H1 (cell line): ENCODE results near the gene RERE. TPM values are rescaled to one million over a fixed set of nuclear protein-coding genes. Genes with fewer than 3 reads are reported as not detected.

ENCODE experiments used
- CTCF ChIA-PET: fragments of 300-600 bp; sonication (Branson Sonifier 250); formaldehyde crosslinking; loops from one replicate; lab custom pipeline; 2021; ENCODE audit not compliant: partially characterized antibody; lab: Charles Lee
- POLR2A ChIA-PET: fragments of 300-600 bp; sonication (Branson Sonifier 250); formaldehyde crosslinking; loops from one replicate; lab custom pipeline; 2021; ENCODE audit warnings: inconsistent platforms; ENCODE audit not compliant: partially characterized antibody; lab: Charles Lee
- DNase-seq, 2 experiments: peaks; one replicate each; pipeline versions ENCODE4 v3.0.0 to v3.0.0-alpha.2; 2010 to 2022; ENCODE audit warnings: low spot score in 2 of 2, low read depth in 1 of 2, mixed read lengths in 1 of 2
- FAIRE-seq: peaks from 2 replicates; lab custom pipeline; 2011; peaks lifted over from hg19 to GRCh38; lab: Jason Lieb, UNC
- H2AFZ ChIP-seq: 2 replicates; pipeline ENCODE4 v1.8.1; 2012; ENCODE audit warnings: low read length, inconsistent platforms
- H2AK5ac ChIP-seq: 2 replicates; pipeline ENCODE4 v1.6.1; 2013; ENCODE audit warnings: low read depth, low read length
- H2BK120ac ChIP-seq: replicated peaks from 2 replicates; pipeline ENCODE3; 2013; ENCODE audit warnings: low read depth, low read length, inconsistent platforms
- H2BK12ac ChIP-seq: 2 replicates; pipeline ENCODE4 v1.6.1; 2013; ENCODE audit warnings: low read depth, low read length
- H2BK15ac ChIP-seq: 2 replicates; pipeline ENCODE4 v1.6.1; 2013; ENCODE audit warnings: low read length
- H2BK20ac ChIP-seq: 2 replicates; pipeline ENCODE4 v1.6.1; 2013; ENCODE audit warnings: low read length
- H2BK5ac ChIP-seq: 2 replicates; pipeline ENCODE4 v1.6.1; 2013; ENCODE audit warnings: low read depth, low read length
- H3K14ac ChIP-seq: 2 replicates; pipeline ENCODE4 v1.6.1; 2013; ENCODE audit warnings: inconsistent platforms; ENCODE audit not compliant: insufficient read length
- H3K18ac ChIP-seq: 2 replicates; pipeline ENCODE4 v1.6.1; 2013; ENCODE audit warnings: low read length; ENCODE audit errors: extremely low read depth
- H3K23ac ChIP-seq: 2 replicates; pipeline ENCODE4 v1.6.1; 2013; ENCODE audit warnings: inconsistent platforms; ENCODE audit not compliant: insufficient read length
- H3K23me2 ChIP-seq: 2 replicates; pipeline ENCODE4 v1.6.1; 2013; ENCODE audit warnings: low read depth, low read length
- H3K27ac ChIP-seq: 2 replicates; pipeline ENCODE4 v1.6.1; 2011; ENCODE audit warnings: low read depth, low read length, inconsistent platforms
- H3K27me3 ChIP-seq, 4 experiments: replicated peaks in 1 of 4; 1 replicate in 1 of 4; 2 replicates in 3 of 4; pipeline versions ENCODE4 v1.6.1 to v1.8.1; 2011 to 2013; ENCODE audit warnings: low read length in 3 of 4, mild to moderate bottlenecking in 3 of 4, inconsistent platforms in 2 of 4, mixed read lengths in 2 of 4, moderate library complexity in 1 of 4; ENCODE audit not compliant: control insufficient read depth in 3 of 4, insufficient read depth in 3 of 4; ENCODE audit errors: extremely low read depth in 1 of 4
- H3K36me3 ChIP-seq, 4 experiments: 2 replicates each; pipeline versions ENCODE4 v1.6.1 to v1.8.1; 2011 to 2013; ENCODE audit warnings: mild to moderate bottlenecking in 4 of 4, low read length in 3 of 4, moderate library complexity in 2 of 4, control low read depth in 1 of 4, inconsistent platforms in 1 of 4; ENCODE audit not compliant: insufficient read depth in 4 of 4, control insufficient read depth in 2 of 4
- H3K4ac ChIP-seq: replicated peaks from 2 replicates; pipeline ENCODE3; 2013; ENCODE audit warnings: low read length, low read depth, mixed read lengths, inconsistent platforms; ENCODE audit not compliant: insufficient read length
- H3K4me1 ChIP-seq, 4 experiments: replicated peaks in 1 of 4; 1 replicate in 1 of 4; 2 replicates in 3 of 4; pipeline versions ENCODE4 v1.6.1 to v1.8.1; 2011 to 2013; ENCODE audit warnings: low read length in 3 of 4, inconsistent platforms in 2 of 4, mixed read lengths in 1 of 4; ENCODE audit not compliant: insufficient read depth in 4 of 4, control insufficient read depth in 3 of 4
- H3K4me2 ChIP-seq, 2 experiments: 2 replicates each; pipeline versions ENCODE4 v1.6.1 to v1.8.1; 2011 to 2013; ENCODE audit warnings: low read depth in 2 of 2, low read length in 2 of 2, control low read depth in 1 of 2, inconsistent platforms in 1 of 2, mild to moderate bottlenecking in 1 of 2; ENCODE audit not compliant: insufficient read depth in 1 of 2
- H3K4me3 ChIP-seq, 4 experiments: fragments of 200-600, 300-600 bp in 1 of 4; sonication (generic), shearing (Covaris generic), sonication (Bioruptor Twin) in 1 of 4; 2 replicates each; pipeline versions ENCODE4 v1.5.1 to v1.8.1; 2011 to 2016; ENCODE audit warnings: low read length in 4 of 4, low read depth in 3 of 4, control low read depth in 2 of 4, inconsistent platforms in 2 of 4, mild to moderate bottlenecking in 2 of 4, mixed read lengths in 1 of 4, moderate library complexity in 1 of 4; ENCODE audit not compliant: insufficient read depth in 2 of 4; ENCODE audit errors: extremely low read depth in 1 of 4
- H3K56ac ChIP-seq: replicated peaks from 2 replicates; pipeline ENCODE3; 2013; ENCODE audit warnings: low read depth, mild to moderate bottlenecking, mixed read lengths, low read length, inconsistent platforms; ENCODE audit not compliant: insufficient read length
- H3K79me1 ChIP-seq: 2 replicates; pipeline ENCODE4 v1.6.1; 2013; ENCODE audit warnings: low read depth, low read length, control low read depth
- H3K79me2 ChIP-seq, 2 experiments: 2 replicates each; pipeline versions ENCODE4 v1.6.1 to v1.8.1; 2012 to 2013; ENCODE audit warnings: low read length in 2 of 2, mild to moderate bottlenecking in 2 of 2, inconsistent platforms in 1 of 2; ENCODE audit not compliant: insufficient read depth in 2 of 2, control insufficient read depth in 1 of 2
- H3K9ac ChIP-seq, 4 experiments: replicated peaks in 1 of 4; 1 replicate in 1 of 4; 2 replicates in 3 of 4; pipeline versions ENCODE4 v1.6.1 to v1.8.1; 2011 to 2013; ENCODE audit warnings: low read depth in 3 of 4, low read length in 3 of 4, control low read depth in 2 of 4, mild to moderate bottlenecking in 2 of 4, moderate library complexity in 2 of 4, inconsistent platforms in 1 of 4; ENCODE audit errors: extremely low read depth in 1 of 4
- H3K9me3 ChIP-seq, 2 experiments: 2 replicates each; pipeline versions ENCODE4 v1.6.1 to v1.8.1; 2012 to 2013; ENCODE audit warnings: mild to moderate bottlenecking in 2 of 2, moderate library complexity in 2 of 2, control low read depth in 1 of 2, inconsistent platforms in 1 of 2, low read depth in 1 of 2, low read length in 1 of 2, mixed read lengths in 1 of 2; ENCODE audit not compliant: insufficient read depth in 2 of 2
- H4K20me1 ChIP-seq, 2 experiments: replicated peaks in 1 of 2; 2 replicates each; pipeline versions ENCODE3 to v1.8.1; 2011 to 2013; ENCODE audit warnings: inconsistent platforms in 2 of 2, low read length in 2 of 2, mild to moderate bottlenecking in 1 of 2; ENCODE audit not compliant: insufficient read depth in 2 of 2, control insufficient read depth in 1 of 2
- H4K5ac ChIP-seq: 2 replicates; pipeline ENCODE4 v1.6.1; 2013; ENCODE audit warnings: low read length, low read depth, mixed read lengths, inconsistent platforms; ENCODE audit not compliant: insufficient read length
- H4K8ac ChIP-seq: 2 replicates; pipeline ENCODE4 v1.8.0; 2013; ENCODE audit warnings: mild to moderate bottlenecking, moderate library complexity, low read length, inconsistent platforms; ENCODE audit not compliant: insufficient read depth; ENCODE audit errors: extremely low read depth
- H4K91ac ChIP-seq: replicated peaks from 2 replicates; pipeline ENCODE3; 2013; ENCODE audit warnings: low read length, mixed read lengths, inconsistent platforms; ENCODE audit not compliant: insufficient read length
- CBX8 ChIP-seq: fragments of 300-800, 300-1000 bp; sonication (generic); IDR thresholded peaks from 2 replicates; pipeline ENCODE4 v1.7.1; 2016; ENCODE audit warnings: low read depth, low read length, borderline replicate concordance
- CHD2 ChIP-seq: IDR thresholded peaks from 2 replicates; pipeline ENCODE4 v1.6.1; 2012; ENCODE audit warnings: low read length, improper control_type of control experiment
- EZH2 ChIP-seq: fragments of 200-600 bp; sonication (generic); IDR thresholded peaks from 2 replicates; pipeline ENCODE4 v1.7.1; 2012; ENCODE audit warnings: low read depth, mild to moderate bottlenecking, moderate library complexity, low read length, inconsistent platforms; ENCODE audit not compliant: severe bottlenecking
- JUN ChIP-seq: IDR thresholded peaks from 2 replicates; pipeline ENCODE4 v1.6.1; 2011; ENCODE audit warnings: low read depth, mild to moderate bottlenecking, improper control_type of control experiment, low read length
- PHF8 ChIP-seq: fragments of 200-600 bp; sonication (generic); conservative IDR thresholded peaks from 2 replicates; pipeline ENCODE4 v1.7.1; 2012; ENCODE audit warnings: low read depth, mild to moderate bottlenecking, inconsistent platforms, low read length, moderate library complexity
- POLR2A ChIP-seq, 2 experiments: IDR thresholded peaks; 1 replicate in 1 of 2; 2 replicates in 1 of 2; pipeline ENCODE4 v1.6.1; 2011; ENCODE audit warnings: low read depth in 2 of 2, low read length in 2 of 2, mild to moderate bottlenecking in 2 of 2; ENCODE audit errors: control extremely low read depth in 1 of 2
- RAD21 ChIP-seq, 2 experiments: IDR thresholded peaks in 1 of 2; conservative IDR thresholded peaks in 1 of 2; 2 replicates each; pipeline ENCODE4 v1.6.1; 2011; ENCODE audit warnings: low read depth in 2 of 2, low read length in 2 of 2, improper control_type of control experiment in 1 of 2, inconsistent platforms in 1 of 2, mild to moderate bottlenecking in 1 of 2, moderate library complexity in 1 of 2
- SIN3A ChIP-seq, 2 experiments: IDR thresholded peaks in 1 of 2; conservative IDR thresholded peaks in 1 of 2; 2 replicates each; pipeline ENCODE4 v1.6.1; 2011 to 2012; ENCODE audit warnings: low read length in 2 of 2, improper control_type of control experiment in 1 of 2, low read depth in 1 of 2, mild to moderate bottlenecking in 1 of 2
- SP4 ChIP-seq: IDR thresholded peaks from 2 replicates; pipeline ENCODE4 v1.6.1; 2012; ENCODE audit warnings: low read length, inconsistent platforms
- SUZ12 ChIP-seq: fragments of 200-600 bp; sonication (generic); IDR thresholded peaks from 2 replicates; pipeline ENCODE4 v1.6.1; 2012; ENCODE audit warnings: mild to moderate bottlenecking, inconsistent platforms, low read length, moderate library complexity, mixed read lengths
- TCF12 ChIP-seq: IDR thresholded peaks from 2 replicates; pipeline ENCODE4 v1.6.1; 2011; ENCODE audit warnings: low read depth, mild to moderate bottlenecking, low read length
- YY1 ChIP-seq: IDR thresholded peaks from 2 replicates; pipeline ENCODE4 v1.6.1; 2011; ENCODE audit warnings: low read depth, mild to moderate bottlenecking, low read length
- ZNF274 ChIP-seq: IDR thresholded peaks from 2 replicates; pipeline ENCODE4 v1.7.0; 2012; ENCODE audit warnings: low read length, borderline replicate concordance; ENCODE audit errors: extremely low read depth
- WGBS, 2 experiments: shearing (Covaris generic) in 1 of 2; methylation state at CpG; one replicate each; pipeline versions ENCODE4 v1.1.6 to v1.1.7; 2013 to 2015; ENCODE audit warnings: low lambda C conversion rate in 2 of 2, mixed read lengths in 2 of 2, inconsistent platforms in 1 of 2, low coverage in 1 of 2, missing lambda C conversion rate in 1 of 2; ENCODE audit not compliant: insufficient replicate concordance in 2 of 2, insufficient coverage in 1 of 2, insufficient read length in 1 of 2; ENCODE audit errors: extremely low coverage in 1 of 2, missing lambda C conversion rate in 1 of 2; 5-methylcytosine and 5-hydroxymethylcytosine counted together
- polyA plus RNA-seq, 7 experiments: library from polyadenylated mRNA; depleted of rRNA in 3 of 7; stranded (reverse) in 5 of 7; unstranded in 2 of 7; fragments of >200 nt in 5 of 7; fragments of 200-250 nt in 2 of 7; gene quantifications; 1 replicate in 5 of 7; 2 replicates in 1 of 7; 4 replicates in 1 of 7; pipeline versions ENCODE4 v1.2.1 to v1.2.3, GENCODE V29; 2011 to 2013; ENCODE audit warnings: missing spikeins in 2 of 7, mixed read lengths in 2 of 7
- total RNA-seq: library from RNA; stranded (reverse); fragmentation: NEBNext Ultra II Directional; extraction: Animal tissue kit (Norgen Biotek cat#: 25700); gene quantifications from 2 replicates; pipeline ENCODE4 v1.2.1, GENCODE V29; 2021

RERE gene
- total and polyA plus RNA-seq, 2 of the 8 experiments (the other 6 are each of a cell fraction or from before 2014, with no cell fraction given): 15.3 to 142 TPM

- 78% methylated on average over 5 of the region's 5 CpGs; no CpG with 5 or more reads in 1 of the 2 experiments for WGBS, 2 experiments
- Histone ChIP-seq H3K27ac (no peak overlapping the region), H3K56ac (no peak overlapping the region)
Measured at GRCh38 chr1:8587784-8588183, 229.7 kb downstream of the RERE start.

More at GRCh38 chr1:8587784-8588183, 229.7 kb downstream of the RERE start:
- Histone ChIP-seq H2BK15ac (no peak overlapping the region), H4K20me1 (peaks cover 6 to 14% of the 10 kb centered on the region in 2 experiments), H3K36me3 (no peaks in the 10 kb centered on the region), H3K4me3 (no peak overlapping the region), H3K18ac (no peak overlapping the region), H3K4me1 (peaks cover 0 to 9% (median 3%) of the 10 kb centered on the region in 4 experiments; a peak in 5 of 7 replicates), H2BK20ac (no peak overlapping the region), H3K23me2 (no peaks in the 10 kb centered on the region), H4K91ac (no peak overlapping the region), H3K23ac (no peak overlapping the region), H3K4ac (no peak overlapping the region), H3K9me3 (no peaks in the 10 kb centered on the region), H2BK12ac (no peak overlapping the region), H3K9ac (no peak overlapping the region), H4K8ac (no peak overlapping the region), H3K4me2 (no peak overlapping the region), H4K5ac (no peak overlapping the region), H2BK120ac (no peak overlapping the region), H3K14ac (no peak overlapping the region), H2AK5ac (no peak overlapping the region), H2BK5ac (no peak overlapping the region), H3K79me1 (peaks cover 8% of the 10 kb centered on the region; the same call in 1 of the 2 replicates), H3K79me2 (peaks cover 3 to 98% of the 10 kb centered on the region in 2 experiments), H3K27me3 (no peaks in the 10 kb centered on the region), H2AFZ (no peak overlapping the region)
- DNase-seq (no peak), FAIRE-seq (no peak)
- TF ChIP-seq TCF12 (no peak), JUN (no peak), EZH2 (no peak), YY1 (no peak), RAD21 (IDR thresholded peaks at IDR 0.05 in 1 of 2, conservative IDR thresholded peaks at IDR 0.05 in 1 of 2; ENCODE audit: low read depth in 2 of 2, low read length in 2 of 2) (no peak), SUZ12 (no peak), SIN3A (conservative IDR thresholded peaks at IDR 0.05 in 1 of 2, IDR thresholded peaks at IDR 0.05 in 1 of 2; ENCODE audit: low read depth in 1 of 2, low read length in 2 of 2) (no peak), PHF8 (no peak), POLR2A (IDR thresholded peaks at IDR 0.05; ENCODE audit: control extremely low read depth in 1 of 2, low read depth in 2 of 2, low read length in 2 of 2) (no peak), CHD2 (no peak), ZNF274 (no peak), SP4 (no peak), CBX8 (no peak)
- ChIA-PET POLR2A (interaction anchor here (1.7 kb wide), 1 partner anchor 11 kb away, joined by 7 read pairs; no protein-coding TSS in a partner anchor), CTCF (interaction anchor here (0.7 to 4.0 kb wide), 5 partner anchors 9 to 144 kb away, joined by 3 to 16 read pairs (median 3); no protein-coding TSS in a partner anchor)
